ENCODE data around the gene RHD.
"Not testable (repeated sequence)": the region's sequence is repeated elsewhere in the genome, so short reads cannot be mapped to it uniquely, and the experiment has no call there.

The RHD gene

GRCh38 chr1:25356441-25356840, 84.1 kb downstream of the RHD start:
- no peak for DNase-seq (ENCODE audit: low spot score)

- DNase-seq (ENCODE audit: low spot score) = no peak
Measured at GRCh38 chr1:25356848-25357247, 84.5 kb downstream of the RHD start.

GRCh38 chr1:25360596-25361581, 88.6 kb downstream of the RHD start:
- DNase-seq (ENCODE audit: low spot score) = no peak

GRCh38 chr1:25361901-25362300, 89.6 kb downstream of the RHD start:
- no peak for DNase-seq (ENCODE audit: low spot score)

- not testable (repeated sequence) for DNase-seq (ENCODE audit: low spot score)
Measured at GRCh38 chr1:25362634-25363559, 90.6 kb downstream of the RHD start.

- no peak for DNase-seq (ENCODE audit: low spot score)
Measured at GRCh38 chr1:25369241-25369640, 96.9 kb downstream of the RHD start.

- not testable (repeated sequence) for DNase-seq (ENCODE audit: low spot score)
Measured at GRCh38 chr1:25369691-25370271, 97.5 kb downstream of the RHD start.

- not testable (repeated sequence) for DNase-seq (ENCODE audit: low spot score)
Measured at GRCh38 chr1:25371757-25372156, 99.4 kb downstream of the RHD start.

GRCh38 chr1:25378367-25378766, 106.1 kb downstream of the RHD start:
- not testable (repeated sequence) for DNase-seq (ENCODE audit: low spot score)

Data from left forelimb (tissue), 1 donor.